Calu3 (cell line): Measurements from ENCODE around the gene TBXA2R. TPM values are rescaled to one million over a fixed set of nuclear protein-coding genes. Genes with fewer than 3 reads are reported as not detected.

Source experiments
- Bru-seq: library from RNA; stranded (reverse); fragments of 400-500 nt; gene quantifications from one replicate; lab custom pipeline; 2021; lab: Mats Ljungman, UMichigan
- BruChase-seq, 2 experiments: library from RNA; stranded (reverse); fragments of 400-500 nt; gene quantifications; one replicate each; lab custom pipeline; 2021; lab: Mats Ljungman, UMichigan
- BruUV-seq: library from RNA; stranded (reverse); fragments of 400-500 nt; replicated peaks from 2 replicates; lab custom pipeline; 2021; lab: Mats Ljungman, UMichigan
- CTCF ChIA-PET: fragments of 300-600 bp; sonication (Branson Sonifier 250); formaldehyde crosslinking; loops from one replicate; lab custom pipeline; 2022; ENCODE audit warnings: antibody characterized with exemption; lab: Charles Lee
- DNase-seq: peaks from one replicate; pipeline ENCODE4 v3.0.0; 2022
- H3K27ac Mint-ChIP-seq: one replicate; pipeline ENCODE4 v1.8.0; 2022; ENCODE audit warnings: mixed read lengths; ENCODE audit not compliant: unreplicated experiment
- H3K27me3 Mint-ChIP-seq: one replicate; pipeline ENCODE4 v1.8.0; 2022; ENCODE audit warnings: mixed read lengths; ENCODE audit not compliant: unreplicated experiment
- H3K36me3 Mint-ChIP-seq: one replicate; pipeline ENCODE4 v1.8.0; 2022; ENCODE audit warnings: mild to moderate bottlenecking, moderate library complexity, mixed read lengths; ENCODE audit not compliant: insufficient read depth, unreplicated experiment
- H3K4me1 Mint-ChIP-seq: one replicate; pipeline ENCODE4 v1.8.0; 2022; ENCODE audit warnings: mild to moderate bottlenecking, low read depth, mixed read lengths; ENCODE audit not compliant: unreplicated experiment
- H3K4me3 Mint-ChIP-seq: one replicate; pipeline ENCODE4 v1.8.0; 2022; ENCODE audit warnings: mild to moderate bottlenecking, low read depth, moderate library complexity, mixed read lengths; ENCODE audit not compliant: unreplicated experiment
- H3K9me3 Mint-ChIP-seq: one replicate; pipeline ENCODE4 v1.8.0; 2022; ENCODE audit warnings: low read depth, mixed read lengths; ENCODE audit not compliant: unreplicated experiment
- CTCF ChIP-seq: fragments of 200-600 bp; IDR thresholded peaks from one replicate; pipeline ENCODE4 v1.8.0; 2022; ENCODE audit warnings: antibody characterized with exemption; ENCODE audit not compliant: unreplicated experiment
- intact Hi-C: fragments of 100-400 bp; cut with micrococcal nuclease; formaldehyde crosslinking; loops from one replicate; pipeline ENCODE4 v1.10.0; 2022; ENCODE audit not compliant: unreplicated experiment
- long read RNA-seq: library from polyadenylated mRNA; stranded (forward); transcript quantifications from one replicate; pipeline ENCODE4 v2.0.0, GENCODE V29; 2022
- total RNA-seq: library from RNA; stranded (reverse); gene quantifications from 2 replicates; pipeline ENCODE4 v1.2.3, GENCODE V29; 2022

The TBXA2R gene
- total RNA-seq (0.20 and 0.24 TPM in 2 replicates), Bru-seq, nascent RNA (not detected), BruChase-seq, experiment 1, labeled RNA remaining after a 6-hour chase (not detected), BruChase-seq, experiment 2, labeled RNA remaining after a 2-hour chase (percentile 11 among the genes with signal in this experiment)
- long read RNA-seq: 0 reads

- TF ChIP-seq CTCF: no peak
- Mint-ChIP-seq H3K36me3 (peaks cover 19% of the 10 kb centered on the region), H3K27me3 (no peaks in the 10 kb centered on the region), H3K9me3 (no peaks in the 10 kb centered on the region), H3K27ac (peak within 1 kb of the TSS; percentile 37), H3K4me3 (no peak within 1 kb of the TSS), H3K4me1 (peaks cover 11% of the 10 kb centered on the region)
- intact Hi-C loops: no loop called here
- DNase-seq: peak; percentile 54
- CTCF ChIA-PET: no interaction called here
- no TSS peak for BruUV-seq
Observed at GRCh38 chr19:3606690-3607289, at the start of gene TBXA2R. TBXA2R (minus strand) TSS chr19:3606875; CDS start chr19:3600634, 6,241 bp downstream.

GRCh38 chr19:3656073-3656746 is 49.5 kb upstream of the TBXA2R start:
- intact Hi-C loops: no loop called here
- CTCF ChIA-PET: no interaction called here
- no peaks in the 10 kb centered on the region for H3K4me1 Mint-ChIP-seq
- no peak overlapping the region for H3K4me3 Mint-ChIP-seq
- no peak for TF ChIP-seq CTCF
- no TSS peak for BruUV-seq
- no peak overlapping the region for H3K27ac Mint-ChIP-seq
- H3K27me3 Mint-ChIP-seq: no peaks in the 10 kb centered on the region
- DNase-seq: no peak
- no peaks in the 10 kb centered on the region for H3K9me3 Mint-ChIP-seq
- peaks cover 19% of the 10 kb centered on the region for H3K36me3 Mint-ChIP-seq

GRCh38 chr19:3655402-3656072 is 48.9 kb upstream of the TBXA2R start:
- CTCF ChIA-PET: no interaction called here
- H3K4me1 Mint-ChIP-seq: no peaks in the 10 kb centered on the region
- DNase-seq: no peak
- H3K9me3 Mint-ChIP-seq: no peaks in the 10 kb centered on the region
- no peaks in the 10 kb centered on the region for H3K27me3 Mint-ChIP-seq
- H3K36me3 Mint-ChIP-seq: peaks cover 15% of the 10 kb centered on the region
- no peak for TF ChIP-seq CTCF
- no peak overlapping the region for H3K27ac Mint-ChIP-seq
- BruUV-seq: no TSS peak
- H3K4me3 Mint-ChIP-seq: no peak overlapping the region
- intact Hi-C loops: no loop called here

GRCh38 chr19:3653865-3654513 is 47.3 kb upstream of the TBXA2R start:
- no peaks in the 10 kb centered on the region for H3K4me1 Mint-ChIP-seq
- no peak overlapping the region for H3K4me3 Mint-ChIP-seq
- intact Hi-C loops: no loop called here
- peaks cover 16% of the 10 kb centered on the region for H3K36me3 Mint-ChIP-seq
- DNase-seq: peak; percentile 10
- no TSS peak for BruUV-seq
- no peak overlapping the region for H3K27ac Mint-ChIP-seq
- CTCF ChIA-PET: no interaction called here
- H3K9me3 Mint-ChIP-seq: no peaks in the 10 kb centered on the region
- TF ChIP-seq CTCF: no peak
- no peaks in the 10 kb centered on the region for H3K27me3 Mint-ChIP-seq
